Esophagus squamous epithelium (tissue), 5 donors: ENCODE results near the gene SLC22A16. TPM values are rescaled to one million over a fixed set of nuclear protein-coding genes. Genes with fewer than 3 reads are reported as not detected.
"Not testable (repeated sequence)": the region's sequence is repeated elsewhere in the genome, so short reads cannot be mapped to it uniquely, and the experiment has no call there.

Experiments used
- DNase-seq: peaks from one replicate; lab custom pipeline; 2025; lab: John Stamatoyannopoulos, UW
- H3K27ac ChIP-seq, 4 donors: fragments of 200-600 bp; sonication (generic); one replicate each; pipeline ENCODE4 v1.5.1; 2016 to 2019; ENCODE audit warnings: mild to moderate bottlenecking in 1 of 4
- H3K27me3 ChIP-seq, 4 donors: fragments of 200-600 bp; sonication (generic); 1 replicate in 3 of 4; 2 replicates in 1 of 4; pipeline versions ENCODE4 v1.5.1 to v1.6.0; 2017 to 2021; ENCODE audit warnings: antibody characterized with exemption in 1 of 4
- H3K36me3 ChIP-seq, 3 donors: fragments of 200-600 bp; sonication (generic); one replicate each; pipeline ENCODE4 v1.5.1; 2016 to 2019
- H3K4me1 ChIP-seq, 3 donors: fragments of 200-600 bp; sonication (generic); one replicate each; pipeline ENCODE4 v1.5.1; 2017 to 2019
- H3K4me3 ChIP-seq, 4 donors: fragments of 200-600 bp; sonication (generic); 1 replicate in 3 of 4; 2 replicates in 1 of 4; pipeline ENCODE4 v1.5.1; 2016 to 2019; ENCODE audit warnings: mild to moderate bottlenecking in 2 of 4, moderate library complexity in 1 of 4
- H3K9me3 ChIP-seq, 3 donors: fragments of 200-600 bp; sonication (generic); one replicate each; pipeline ENCODE4 v1.5.1; 2016 to 2019
- CTCF ChIP-seq, 6 experiments: fragments of 450-650 bp in 4 of 6; fragments of 200-600 bp in 2 of 6; sonication (generic) in 2 of 6; IDR thresholded peaks; one replicate each; pipeline ENCODE4 v1.5.1; 2016 to 2019; ENCODE audit warnings: antibody characterized with exemption in 6 of 6, mild to moderate bottlenecking in 4 of 6, moderate library complexity in 4 of 6
- POLR2A ChIP-seq, 4 donors: fragments of 450-650 bp; IDR thresholded peaks; one replicate each; pipeline ENCODE4 v1.6.1; 2017; ENCODE audit warnings: antibody characterized with exemption in 4 of 4, mild to moderate bottlenecking in 4 of 4, moderate library complexity in 3 of 4
- WGBS, 2 donors: methylation state at CpG; one replicate each; pipeline ENCODE4 v1.1.5; 2018; 5-methylcytosine and 5-hydroxymethylcytosine counted together
- intact Hi-C: fragments of 100-400 bp; cut with DNase I; formaldehyde crosslinking; loops from one replicate; pipeline ENCODE4 v1.15.0; 2022
- total RNA-seq, 4 donors: library from RNA; depleted of rRNA; stranded (reverse); fragments of >200 nt; gene quantifications; one replicate each; pipeline ENCODE4 v1.1.0, GENCODE V29; 2016
- donor health status: DM: yes; HTN: yes; CAD: no.

The SLC22A16 gene
- total RNA-seq, 4 donors from 2014 or later, result 0.38 TPM; not detected in 3

- intact Hi-C loops, result no loop called here
- Histone ChIP-seq H3K9me3 (no peaks in the 10 kb centered on the region), H3K4me3 (no peak overlapping the region), H3K36me3 (no peaks in the 10 kb centered on the region), H3K27me3 (no peaks in the 10 kb centered on the region), H3K27ac (no peak overlapping the region), H3K4me1 (peaks cover 5 to 27% (median 13%) of the 10 kb centered on the region in 3 donors)
- TF ChIP-seq POLR2A (IDR thresholded peaks at IDR 0.05), result no peak
- no peak for TF ChIP-seq CTCF (IDR thresholded peaks at IDR 0.05)
- 39 to 58% methylated on average over 2 of the region's 2 CpGs for WGBS, 2 donors
- DNase-seq, result no peak
Observed at GRCh38 chr6:110517034-110517433, 40.6 kb upstream of the SLC22A16 start.

GRCh38 chr6:110514818-110515217 lies 38.4 kb upstream of the SLC22A16 start:
- no peak for DNase-seq
- TF ChIP-seq CTCF (IDR thresholded peaks at IDR 0.05) (no peak), POLR2A (IDR thresholded peaks at IDR 0.05) (no peak)
- Histone ChIP-seq H3K9me3 (no peaks in the 10 kb centered on the region), H3K4me1 (peaks cover 5 to 38% (median 19%) of the 10 kb centered on the region in 3 donors), H3K4me3 (no peak overlapping the region), H3K27me3 (no peaks in the 10 kb centered on the region), H3K36me3 (no peaks in the 10 kb centered on the region), H3K27ac (no peak overlapping the region)
- intact Hi-C loops, result no loop called here
- 63 to 67% methylated on average over 4 of the region's 4 CpGs for WGBS, 2 donors

GRCh38 chr6:110512991-110513390 lies 36.6 kb upstream of the SLC22A16 start:
- no peaks in the 10 kb centered on the region for H3K27me3 ChIP-seq
- H3K27ac ChIP-seq, result no peak overlapping the region
- DNase-seq, result no peak
- no peaks in the 10 kb centered on the region for H3K9me3 ChIP-seq
- intact Hi-C loops, result no loop called here
- H3K4me3 ChIP-seq, result no peak overlapping the region
- H3K36me3 ChIP-seq, result no peaks in the 10 kb centered on the region
- peaks cover 9 to 43% (median 20%) of the 10 kb centered on the region in 3 donors for H3K4me1 ChIP-seq
- TF ChIP-seq POLR2A (IDR thresholded peaks at IDR 0.05), result no peak
- TF ChIP-seq CTCF (IDR thresholded peaks at IDR 0.05), result no peak

- H3K27ac ChIP-seq, intact Hi-C loops, DNase-seq, H3K36me3 ChIP-seq, H3K9me3 ChIP-seq, H3K27me3 ChIP-seq, H3K4me3 ChIP-seq: not testable (repeated sequence)
- H3K4me1 ChIP-seq, result peaks cover 9 to 38% (median 15%) of the 10 kb centered on the region in 3 donors
Observed at GRCh38 chr6:110512549-110512948, 36.1 kb upstream of the SLC22A16 start.

GRCh38 chr6:110511401-110511800 lies 35.0 kb upstream of the SLC22A16 start:
- TF ChIP-seq POLR2A (IDR thresholded peaks at IDR 0.05) (no peak), CTCF (IDR thresholded peaks at IDR 0.05) (no peak)

More at GRCh38 chr6:110511401-110511800, 35.0 kb upstream of the SLC22A16 start:
- Histone ChIP-seq H3K27ac (no peak overlapping the region), H3K9me3 (no peaks in the 10 kb centered on the region), H3K27me3 (no peaks in the 10 kb centered on the region), H3K4me1 (peaks cover 9 to 32% (median 14%) of the 10 kb centered on the region in 3 donors), H3K4me3 (no peak overlapping the region), H3K36me3 (no peaks in the 10 kb centered on the region)
- WGBS, 2 donors, result 80 to 89% methylated on average over 1 of the region's 1 CpG
- DNase-seq, result no peak
- intact Hi-C loops, result no loop called here
